DMS114 treated with DMSO at 0.1 percent for 48 hours (cell line): ENCODE measurements around the gene SERPINA4.
"Not testable (repeated sequence)": the region's sequence is repeated elsewhere in the genome, so short reads cannot be mapped to it uniquely, and the experiment has no call there.

ENCODE experiments used
- DNase-seq: peaks from one replicate; lab custom pipeline; 2025; ENCODE audit not compliant: unreplicated experiment; lab: John Stamatoyannopoulos, UW

Gene SERPINA4

DNA sequence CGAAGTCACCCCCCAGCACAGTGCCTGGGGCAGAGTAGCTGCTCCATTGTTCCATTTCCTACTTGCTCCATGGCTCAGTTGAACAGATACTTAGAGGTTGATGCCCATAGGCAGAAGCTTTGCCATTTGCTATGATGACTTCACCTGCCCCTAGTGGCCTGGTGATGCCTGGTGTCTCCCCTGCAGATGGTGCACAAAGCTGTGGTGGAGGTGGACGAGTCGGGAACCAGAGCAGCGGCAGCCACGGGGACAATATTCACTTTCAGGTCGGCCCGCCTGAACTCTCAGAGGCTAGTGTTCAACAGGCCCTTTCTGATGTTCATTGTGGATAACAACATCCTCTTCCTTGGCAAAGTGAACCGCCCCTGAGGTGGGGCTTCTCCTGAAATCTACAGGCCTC is 30.6 kb downstream of the SERPINA4 start:
- DNase-seq, result no peak

DNA sequence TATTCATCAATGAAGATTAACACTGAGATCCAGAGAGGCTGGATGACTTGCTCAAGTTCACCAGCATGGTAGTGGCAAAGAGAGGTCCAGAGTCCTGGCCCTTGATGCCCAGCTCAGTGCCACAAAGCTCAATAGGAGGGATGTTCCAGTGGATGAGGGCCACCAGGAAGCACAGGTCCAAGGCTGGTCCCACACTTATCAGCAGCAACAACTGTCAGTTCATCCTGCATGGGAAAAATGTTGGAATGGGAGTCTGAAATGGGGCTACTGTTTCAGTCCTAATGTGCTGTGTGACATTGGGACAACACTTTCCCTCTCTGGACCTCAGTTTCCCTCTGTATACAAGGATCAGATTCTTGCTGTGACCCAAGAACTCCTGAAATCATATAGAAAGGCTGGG is 31.2 kb downstream of the SERPINA4 start:
- no peak for DNase-seq

DNA sequence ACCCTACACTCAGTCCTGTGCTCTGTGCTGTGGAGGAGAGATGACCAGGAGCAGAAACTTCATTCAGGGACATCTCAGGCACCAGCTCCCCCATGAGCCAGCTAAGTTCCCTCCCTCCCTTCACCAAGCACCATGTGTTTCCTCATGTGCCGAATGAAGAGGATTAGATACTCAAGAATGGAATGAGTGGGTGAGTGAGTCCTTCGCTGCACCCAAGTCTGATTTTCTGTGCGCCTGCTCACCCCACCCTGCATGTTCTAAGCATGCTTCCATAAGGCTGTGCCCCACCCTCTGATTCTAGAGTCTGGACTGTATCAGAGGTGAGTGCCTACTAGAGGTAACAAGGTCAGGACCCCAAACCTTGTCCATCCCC is 32.1 kb downstream of the SERPINA4 start:
- no peak for DNase-seq

DNA sequence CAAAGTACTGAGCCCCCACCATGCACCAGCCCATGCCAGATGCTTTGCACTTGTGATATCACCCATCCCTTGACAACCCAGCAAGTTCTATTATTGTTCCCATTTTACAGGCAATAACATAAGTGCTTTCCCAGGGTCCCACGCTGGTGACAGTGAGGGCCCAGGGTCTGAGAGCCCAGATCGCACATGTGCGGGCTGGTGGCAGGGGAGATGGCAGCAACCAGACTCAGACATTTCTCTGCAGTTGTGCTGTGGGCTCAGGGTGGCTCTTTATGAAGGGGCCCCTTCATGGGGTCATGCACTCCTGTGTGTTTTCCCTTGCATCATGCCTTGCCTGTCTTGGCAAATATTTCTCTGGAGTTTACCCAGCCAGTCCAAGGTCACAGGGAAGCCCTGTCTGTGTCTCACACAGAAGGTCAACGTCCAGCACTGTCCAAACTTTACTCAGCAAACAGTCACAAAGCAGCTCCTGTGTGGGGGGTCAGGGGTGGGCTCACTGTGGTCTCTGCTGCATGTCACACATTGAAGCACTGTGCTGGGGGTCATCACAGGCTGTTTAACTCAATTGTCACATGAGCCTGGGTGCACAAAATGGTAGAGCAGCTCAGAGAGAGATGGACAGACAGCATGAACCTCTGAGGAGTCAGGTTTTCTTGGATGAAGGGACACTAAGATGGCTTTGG is 32.6 kb downstream of the SERPINA4 start:
- DNase-seq, result no peak

DNA sequence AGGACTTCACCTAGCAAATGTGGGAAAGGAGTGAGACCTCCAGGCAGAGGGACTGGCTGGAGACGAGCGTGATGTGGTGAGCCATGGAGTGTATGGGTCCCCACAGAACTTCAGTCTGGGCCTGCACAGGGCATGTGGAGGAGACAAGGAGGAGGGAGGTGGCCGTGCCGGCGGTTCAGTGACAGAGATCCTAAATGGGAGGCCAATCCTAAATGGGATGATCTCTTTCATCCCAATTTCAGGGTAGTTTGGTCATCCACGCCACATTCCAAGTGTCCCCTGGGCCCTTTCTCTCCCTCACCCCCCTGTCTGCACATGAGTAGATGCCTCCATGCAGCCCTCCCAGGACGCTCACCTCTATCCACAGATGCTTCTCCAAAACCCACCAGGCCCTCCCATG is 33.2 kb downstream of the SERPINA4 start:
- DNase-seq, result no peak

DNA sequence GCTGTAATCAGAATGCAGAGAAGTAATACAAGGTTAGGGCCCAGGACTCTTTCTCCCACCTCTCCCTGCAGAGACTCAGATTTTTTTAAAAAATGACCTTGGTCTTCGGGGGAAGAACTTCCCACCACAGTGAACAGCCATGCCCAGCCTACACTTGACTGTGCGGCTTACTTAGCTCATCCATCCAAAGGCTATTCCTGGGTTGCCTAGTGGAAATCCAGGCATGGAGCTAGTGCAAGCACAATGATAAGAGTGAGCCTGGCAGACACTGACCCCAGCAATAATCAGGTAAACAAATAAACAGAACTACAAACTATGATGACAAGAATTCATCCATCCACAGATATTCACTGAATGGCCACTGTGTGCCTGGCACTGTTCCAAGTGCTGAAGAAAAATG is 34.7 kb downstream of the SERPINA4 start:
- DNase-seq, result no peak

DNA sequence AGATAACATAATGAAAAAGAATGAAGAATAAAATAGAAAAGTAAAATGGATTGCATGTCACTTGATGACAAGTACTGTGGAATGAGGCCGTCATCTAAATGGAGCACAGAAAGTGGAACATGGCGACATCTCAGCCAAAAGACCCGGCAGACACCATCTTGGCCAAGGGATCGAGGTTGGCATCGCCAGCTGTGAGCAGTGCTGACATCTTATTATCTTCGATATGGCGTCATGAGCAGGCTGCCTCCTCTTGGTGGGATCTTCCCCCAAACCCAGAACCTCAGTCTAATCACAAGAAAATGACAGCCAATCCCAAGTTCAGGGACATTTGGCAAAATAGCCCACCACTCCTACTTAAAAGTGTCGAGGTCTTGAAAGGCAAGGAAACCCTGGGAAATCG is 35.1 kb downstream of the SERPINA4 start:
- DNase-seq, result no peak

DNA sequence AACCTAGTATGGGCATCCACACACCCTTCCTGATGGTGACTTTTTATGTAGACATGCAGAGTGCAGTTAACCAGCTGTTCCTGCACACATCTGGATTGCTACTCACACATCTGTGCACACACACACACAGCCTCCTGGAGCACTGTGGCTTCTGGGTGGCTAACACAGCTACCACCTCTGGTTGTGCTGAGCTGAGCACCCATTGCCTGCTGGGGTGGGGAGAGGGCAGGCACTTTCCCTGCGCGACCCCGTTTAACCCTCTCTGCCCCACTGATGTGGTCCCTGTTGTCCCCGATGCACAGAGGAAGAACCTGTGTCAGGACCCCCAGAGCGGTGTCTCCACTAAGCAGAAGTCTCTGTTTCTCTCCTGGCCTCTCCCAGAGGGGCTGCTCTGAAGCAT is 36.5 kb downstream of the SERPINA4 start:
- no peak for DNase-seq

DNA sequence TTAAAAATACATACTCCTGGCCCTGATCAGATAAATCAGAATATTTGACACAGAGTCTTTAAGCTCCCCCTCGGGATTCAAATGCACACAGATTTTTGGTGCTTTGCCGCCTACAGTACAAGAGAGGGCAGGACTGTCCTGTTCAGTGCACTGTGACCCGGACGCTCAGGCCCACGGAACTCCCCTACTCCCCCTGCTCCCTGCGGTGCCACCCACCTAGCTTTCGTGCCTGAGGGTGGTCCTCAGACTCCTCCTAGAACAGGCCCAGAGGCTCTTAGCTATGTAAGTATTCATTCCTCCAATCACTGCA is 37.2 kb downstream of the SERPINA4 start:
- no peak for DNase-seq

DNA sequence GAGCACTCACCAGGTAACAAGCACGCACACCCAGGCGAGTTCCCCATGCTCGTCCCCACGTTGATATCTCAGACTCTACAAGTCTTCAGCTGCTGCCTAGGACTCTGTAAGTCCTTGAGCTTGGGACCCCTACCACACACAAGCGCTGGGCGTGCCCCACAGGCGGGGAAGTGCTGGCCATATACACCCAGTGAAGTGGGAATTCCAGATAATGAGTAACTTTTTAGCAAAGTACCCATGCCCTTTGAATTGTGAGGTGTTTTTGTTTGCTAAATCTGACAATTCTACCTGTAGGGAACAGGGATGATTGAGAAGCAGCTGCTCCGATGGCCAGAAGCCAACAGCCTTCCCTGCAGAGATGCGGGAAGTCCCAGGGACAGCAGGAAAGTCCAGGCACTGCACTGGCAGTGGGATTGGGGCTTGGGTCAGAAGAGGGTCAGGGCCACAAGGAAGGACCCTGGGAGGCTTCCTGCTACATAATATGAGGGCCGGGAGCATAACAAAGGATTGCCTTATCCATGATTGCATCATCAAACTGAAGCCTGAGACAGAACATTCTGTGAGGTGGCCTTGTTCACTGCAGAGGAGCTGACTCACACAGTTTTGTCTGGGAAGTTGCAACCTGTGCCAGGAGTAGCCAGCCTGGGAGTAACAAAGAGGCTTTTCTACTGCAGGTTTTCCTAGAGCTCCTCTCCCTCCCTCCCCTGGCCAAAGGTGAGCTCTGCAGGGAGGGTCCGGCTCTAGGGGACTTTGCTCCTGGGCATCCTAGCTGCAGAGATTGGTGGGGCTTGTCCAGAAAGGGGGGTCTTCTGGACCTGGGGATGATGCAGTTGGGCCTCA is 37.8 kb downstream of the SERPINA4 start:
- no peak for DNase-seq

DNA sequence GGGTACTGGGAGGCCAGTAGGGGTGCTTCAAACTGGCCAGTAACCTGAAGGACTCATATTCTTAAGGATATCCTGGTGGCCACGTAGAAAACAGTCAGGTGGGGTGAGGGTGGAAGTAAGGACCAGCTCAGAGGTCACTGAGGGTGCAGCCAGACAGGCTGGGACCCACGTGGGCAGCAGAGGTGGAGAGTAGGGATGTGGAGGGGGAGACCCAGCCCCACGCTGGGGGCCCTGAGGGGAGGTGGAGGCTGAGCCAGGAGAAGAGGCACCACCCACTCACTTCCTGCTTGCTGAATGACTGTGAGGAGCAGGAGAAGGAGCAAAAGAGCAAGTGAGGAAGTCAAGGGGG is 38.4 kb downstream of the SERPINA4 start:
- DNase-seq, result no peak

DNA sequence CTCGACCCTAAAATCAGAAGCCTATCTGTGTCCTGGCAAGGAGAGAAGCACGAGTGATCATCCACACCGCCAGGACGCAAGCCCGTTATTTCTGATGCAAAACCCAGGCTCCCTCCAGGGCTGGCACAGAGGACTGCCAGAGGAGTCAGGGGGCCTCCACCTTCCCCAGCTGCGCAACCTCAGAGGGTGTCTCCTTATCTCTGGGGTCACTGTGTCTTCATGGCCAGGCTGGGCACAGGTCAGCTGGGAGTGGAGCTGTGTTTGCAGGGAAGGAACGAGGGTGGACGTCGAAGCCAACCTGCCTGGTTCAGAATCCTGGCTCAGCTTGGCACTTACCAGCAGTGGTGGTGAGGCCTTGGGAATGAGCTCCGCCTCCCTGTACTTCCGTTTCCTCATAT is 38.9 kb downstream of the SERPINA4 start:
- DNase-seq, result no peak

DNA sequence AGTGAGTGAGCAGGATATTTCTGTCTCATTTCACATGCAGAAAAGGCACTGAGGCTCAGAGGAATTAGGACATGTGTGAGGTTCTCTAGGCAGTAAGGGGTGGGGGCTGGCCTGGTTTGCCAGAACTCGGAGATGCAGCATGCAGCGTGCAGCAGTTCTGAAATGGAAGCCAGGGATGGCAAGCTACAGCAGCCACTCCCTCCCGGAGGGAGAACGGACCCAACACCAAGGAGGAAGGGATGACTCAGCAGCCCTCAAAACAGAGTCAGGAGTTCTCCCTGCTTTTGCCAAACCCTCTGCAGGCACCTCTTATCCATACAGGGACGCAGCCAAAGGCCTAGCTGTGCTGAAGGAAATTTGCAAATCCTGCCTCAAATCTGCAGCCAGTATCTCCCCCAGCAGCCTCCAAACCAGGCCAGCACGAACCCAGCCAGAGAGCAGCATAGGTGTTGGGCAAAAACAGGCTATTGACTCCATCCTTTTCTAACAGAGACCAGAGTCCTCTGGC is 40.7 kb downstream of the SERPINA4 start:
- DNase-seq, result no peak

DNA sequence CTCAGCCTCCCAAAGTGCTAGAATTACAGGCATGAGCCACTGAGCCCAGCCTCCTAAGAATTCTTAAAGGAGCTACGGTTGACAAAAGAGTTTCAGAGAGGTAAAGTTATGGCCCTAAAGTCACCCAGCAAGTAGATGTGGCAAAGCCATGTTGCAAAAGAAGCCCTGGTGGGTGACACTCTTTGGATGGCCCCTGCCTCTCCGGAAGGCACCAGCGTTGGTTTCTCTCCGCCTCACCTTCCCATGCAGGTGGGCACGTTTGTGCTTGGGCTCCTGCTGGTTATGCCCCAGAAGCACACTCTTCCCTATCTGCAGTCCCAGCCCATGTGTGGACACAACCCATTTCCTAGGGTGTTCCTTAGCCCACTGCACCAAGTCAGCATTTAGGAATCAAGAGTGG is 41.5 kb downstream of the SERPINA4 start:
- no peak for DNase-seq

DNA sequence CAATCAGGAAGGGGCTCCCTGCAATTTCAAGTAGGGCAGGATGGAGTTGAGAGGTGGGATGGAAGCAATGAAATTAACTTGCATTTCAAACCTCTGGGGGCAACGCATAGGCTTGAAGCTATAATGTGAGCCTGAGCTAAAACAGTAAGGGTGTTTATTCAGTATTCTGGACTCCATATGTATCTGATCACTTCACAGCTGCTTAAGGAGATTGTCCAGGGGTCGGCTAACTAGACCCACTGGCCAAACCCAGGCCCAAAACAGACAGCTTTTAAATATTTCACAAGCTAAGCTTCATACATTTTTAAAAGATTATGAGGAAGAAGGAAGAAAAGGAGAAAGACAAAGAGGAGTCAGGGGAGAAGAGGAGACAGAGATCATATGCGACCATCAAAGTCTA is 44.1 kb downstream of the SERPINA4 start:
- no peak for DNase-seq

DNA sequence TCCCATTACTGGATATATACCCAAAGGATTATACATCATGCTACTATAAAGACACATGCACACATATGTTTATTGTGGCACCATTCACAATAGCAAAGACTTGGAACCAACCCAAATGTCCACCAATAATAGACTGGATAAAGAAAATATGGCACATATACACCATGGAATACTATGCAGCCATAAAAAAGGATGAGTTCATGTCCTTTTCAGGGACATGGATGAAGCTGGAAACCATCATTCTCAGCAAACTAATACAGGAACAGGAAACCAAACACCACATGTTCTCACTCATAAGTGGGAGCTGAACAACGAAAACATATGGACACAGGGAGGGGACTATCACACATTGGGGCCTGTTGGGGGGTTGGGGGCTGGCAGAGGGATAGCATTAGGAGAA is 47.7 kb downstream of the SERPINA4 start:
- not testable (repeated sequence) for DNase-seq

DNA sequence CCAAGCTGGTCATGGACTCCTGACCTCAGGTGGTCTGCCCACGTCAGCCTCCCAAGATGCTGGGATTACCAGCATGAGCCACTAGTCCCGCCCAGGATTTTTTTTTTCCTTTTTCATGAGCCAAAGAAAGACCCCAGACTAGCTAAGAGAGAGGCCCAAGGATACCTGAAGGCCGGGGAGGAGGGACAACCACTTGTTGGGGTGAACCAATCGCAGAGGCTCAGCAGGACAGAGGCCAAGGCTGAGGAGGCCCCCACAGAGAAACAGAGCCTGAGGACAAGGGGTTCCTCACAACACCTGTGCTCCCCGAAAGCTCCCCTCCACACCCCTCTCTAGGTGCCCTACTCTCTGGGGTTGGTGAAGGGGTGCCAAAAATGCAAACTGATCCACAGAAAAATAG is 49.9 kb downstream of the SERPINA4 start:
- DNase-seq, result no peak

DNA sequence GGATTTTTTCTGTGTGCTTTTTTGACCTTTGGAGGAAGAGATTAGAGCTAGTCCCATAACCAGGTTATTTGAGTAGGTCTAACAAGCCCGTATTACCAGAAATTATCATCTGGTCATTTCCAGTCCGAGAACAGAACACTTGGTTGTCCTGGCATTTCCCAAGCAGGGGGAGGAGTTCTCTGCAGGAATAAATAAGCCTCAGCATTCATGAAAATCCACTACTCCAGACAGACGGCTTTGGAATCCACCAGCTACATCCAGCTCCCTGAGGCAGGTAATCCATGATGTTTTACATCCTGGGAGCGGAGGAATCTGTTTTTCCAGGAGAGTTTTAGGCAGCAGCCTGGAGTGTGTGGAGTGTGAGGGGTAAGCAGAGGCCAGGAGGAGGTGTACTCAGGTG is 50.9 kb downstream of the SERPINA4 start, which contains the start of gene SERPINA3:
Gene SERPINA3 (plus strand): TSS at position 218 of the 400 bp plus-strand sequence. CDS start 2,051 bp downstream, outside the sequence.
- DNase-seq, result no peak

DNA sequence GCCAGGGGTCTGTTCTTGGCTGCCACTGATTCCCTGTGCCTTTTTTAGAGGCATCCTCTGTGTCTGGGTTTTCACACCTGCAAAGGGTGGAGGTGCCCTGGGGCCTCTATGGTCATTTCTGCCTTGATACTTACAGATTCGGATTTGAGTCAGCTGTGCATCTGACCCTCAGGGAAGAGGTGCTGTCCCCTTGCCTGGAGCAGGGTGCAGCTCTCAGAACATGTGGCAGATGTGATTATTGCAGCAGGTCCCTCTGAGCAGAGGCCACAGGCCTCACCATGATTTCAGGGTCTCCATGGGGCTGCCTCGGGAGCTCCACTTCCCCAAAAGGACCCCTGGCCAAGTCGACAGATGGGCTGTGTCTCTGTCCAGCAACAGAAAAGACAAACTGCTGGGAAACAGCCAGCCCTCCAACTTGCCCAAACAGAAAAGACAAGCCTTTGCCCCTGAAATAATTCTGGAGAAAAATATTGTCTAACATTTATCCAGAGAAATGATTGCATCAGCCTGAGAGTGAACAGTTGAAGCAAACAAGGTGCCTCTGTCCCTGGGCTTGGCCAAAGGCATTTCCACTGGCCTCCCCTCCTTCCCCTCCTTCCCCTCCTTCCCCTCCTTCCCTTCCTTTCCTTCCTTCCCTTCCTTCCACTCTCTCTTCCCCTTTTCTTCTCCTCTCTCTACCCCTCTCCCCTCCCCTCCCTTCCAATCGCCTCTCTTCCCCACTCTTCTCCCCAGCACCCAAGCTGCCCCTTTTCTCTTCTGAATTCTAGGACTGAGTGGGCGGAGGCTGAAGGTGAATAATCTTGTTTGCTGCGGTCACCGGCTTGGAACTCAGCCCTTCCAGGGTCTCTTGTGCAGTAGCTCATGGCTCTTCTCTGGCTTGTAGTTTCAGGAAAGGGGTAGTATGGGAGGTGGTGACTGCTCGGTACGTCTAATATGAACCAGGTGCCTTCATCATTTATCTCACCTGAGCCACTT is 51.6 kb downstream of the SERPINA4 start:
- no peak for DNase-seq

DNA sequence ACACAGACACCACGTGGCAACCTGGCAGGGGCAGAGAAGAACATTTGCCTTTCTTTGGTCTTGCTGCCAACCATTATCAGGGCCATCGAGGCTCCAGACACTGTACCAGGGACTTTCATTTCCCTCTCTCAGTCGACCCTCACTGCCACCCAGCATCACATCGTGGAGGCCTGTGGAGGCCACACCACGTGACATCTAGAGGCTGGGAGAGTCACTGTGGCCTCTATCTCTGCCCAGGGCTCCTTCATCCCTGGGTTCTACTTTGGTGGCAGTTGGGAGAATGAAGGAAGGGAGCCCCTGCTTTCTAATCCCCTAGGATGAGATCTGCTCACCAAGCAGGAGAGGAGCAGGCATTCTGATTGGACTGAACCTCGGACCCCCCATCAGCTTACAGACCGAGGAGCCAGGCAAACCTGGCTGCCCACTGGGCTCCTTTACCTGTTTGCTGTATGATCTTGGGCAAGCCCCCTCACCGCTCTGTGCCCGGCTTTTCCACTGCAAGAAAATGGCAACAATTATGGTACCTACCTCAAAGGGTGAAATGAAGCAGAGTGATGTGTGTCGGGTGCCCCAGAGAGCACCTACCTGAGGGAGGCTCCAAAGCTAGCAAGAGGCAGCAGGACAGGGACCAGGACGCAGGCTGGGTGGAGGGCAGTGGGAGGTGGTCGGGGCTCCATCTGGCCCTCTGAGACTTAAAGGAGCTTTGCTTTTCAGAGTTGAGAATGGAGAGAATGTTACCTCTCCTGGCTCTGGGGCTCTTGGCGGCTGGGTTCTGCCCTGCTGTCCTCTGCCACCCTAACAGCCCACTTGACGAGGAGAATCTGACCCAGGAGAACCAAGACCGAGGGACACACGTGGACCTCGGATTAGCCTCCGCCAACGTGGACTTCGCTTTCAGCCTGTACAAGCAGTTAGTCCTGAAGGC is 52.7 kb downstream of the SERPINA4 start:
- DNase-seq, result no peak
